SK-N-SH (cell line): ENCODE results near the gene ACOT12. TPM values are rescaled to one million over a fixed set of nuclear protein-coding genes. Genes with fewer than 3 reads are reported as not detected.

Source experiments
- CTCF ChIA-PET: fragments of 300-600, 350-600 bp; formaldehyde crosslinking; extraction: SDS; loops from one replicate; lab custom pipeline; 2021; lab: Yijun Ruan, JAX
- POLR2A ChIA-PET: fragments of 350-600 bp; sonication (Branson Sonifier 250); formaldehyde crosslinking; extraction: SDS; loops from one replicate; lab custom pipeline; 2020; ENCODE audit warnings: antibody characterized with exemption, inconsistent platforms; lab: Yijun Ruan, JAX
- DNase-seq: peaks from one replicate; pipeline ENCODE4 v3.0.0; 2012
- H2AFZ ChIP-seq: fragments of 200-600 bp; sonication (generic); 2 replicates; pipeline ENCODE4 v1.8.1; 2016; ENCODE audit warnings: antibody characterized with exemption, mild to moderate bottlenecking, low read depth
- H3F3A ChIP-seq: fragments of 200-600 bp; sonication (generic); replicated peaks from 2 replicates; pipeline ENCODE3; 2016; ENCODE audit warnings: antibody characterized with exemption, mild to moderate bottlenecking; ENCODE audit not compliant: insufficient read depth
- H3K27ac ChIP-seq, 2 experiments: fragments of 200-500 bp in 1 of 2; fragments of 200-600 bp in 1 of 2; sonication (Bioruptor generic) in 1 of 2; sonication (generic), shearing (Covaris generic) in 1 of 2; 2 replicates each; pipeline versions ENCODE4 v1.5.1 to v1.6.1; 2014 to 2016; ENCODE audit warnings: low read depth in 2 of 2, inconsistent platforms in 1 of 2, low read length in 1 of 2, mild to moderate bottlenecking in 1 of 2, mixed read lengths in 1 of 2
- H3K27me3 ChIP-seq: fragments of 200-600 bp; sonication (generic), shearing (Covaris generic); 2 replicates; pipeline ENCODE4 v1.6.1; 2016; ENCODE audit warnings: mixed run types; ENCODE audit not compliant: insufficient read depth
- H3K36me3 ChIP-seq, 2 experiments: fragments of 200-500 bp in 1 of 2; fragments of 200-600 bp in 1 of 2; sonication (Bioruptor generic) in 1 of 2; sonication (generic) in 1 of 2; replicated peaks in 1 of 2; 2 replicates each; pipeline versions ENCODE3 to v1.5.1; 2014 to 2016; ENCODE audit warnings: low read length in 1 of 2, mild to moderate bottlenecking in 1 of 2; ENCODE audit not compliant: insufficient read depth in 2 of 2, control insufficient read depth in 1 of 2
- H3K4me1 ChIP-seq, 2 experiments: fragments of 200-500 bp in 1 of 2; fragments of 200-600 bp in 1 of 2; sonication (Bioruptor generic) in 1 of 2; sonication (generic), shearing (Covaris generic) in 1 of 2; 2 replicates each; pipeline versions ENCODE4 v1.5.1 to v1.6.1; 2014 to 2016; ENCODE audit warnings: low read depth in 1 of 2, low read length in 1 of 2, mixed run types in 1 of 2; ENCODE audit not compliant: insufficient read depth in 2 of 2, control insufficient read depth in 1 of 2
- H3K4me2 ChIP-seq: fragments of 200-600 bp; sonication (generic), shearing (Covaris generic); 2 replicates; pipeline ENCODE4 v1.6.1; 2017; ENCODE audit warnings: mixed run types
- H3K4me3 ChIP-seq, 2 experiments: fragments of 200-500 bp in 1 of 2; fragments of 200-600 bp in 1 of 2; sonication (Bioruptor generic) in 1 of 2; sonication (generic), shearing (Covaris generic) in 1 of 2; 2 replicates each; pipeline versions ENCODE4 v1.5.1 to v1.8.1; 2014 to 2016; ENCODE audit warnings: low read depth in 2 of 2, inconsistent platforms in 1 of 2, low read length in 1 of 2, mild to moderate bottlenecking in 1 of 2, mixed read lengths in 1 of 2, moderate library complexity in 1 of 2
- H3K79me2 ChIP-seq: fragments of 200-600 bp; sonication (generic); 2 replicates; pipeline ENCODE4 v1.8.1; 2017; ENCODE audit warnings: mild to moderate bottlenecking; ENCODE audit not compliant: insufficient read depth
- H3K9ac ChIP-seq: fragments of 200-600 bp; sonication (generic); 2 replicates; pipeline ENCODE4 v1.6.1; 2017; ENCODE audit warnings: mixed run types
- H3K9me2 ChIP-seq: fragments of 200-600 bp; sonication (generic); 2 replicates; pipeline ENCODE4 v1.6.1; 2017; ENCODE audit warnings: mixed run types
- H3K9me3 ChIP-seq: fragments of 200-600 bp; sonication (generic); 2 replicates; pipeline ENCODE4 v1.6.1; 2017; ENCODE audit warnings: mixed run types, mild to moderate bottlenecking, moderate library complexity
- H4K20me1 ChIP-seq: fragments of 200-600 bp; sonication (generic); 2 replicates; pipeline ENCODE4 v1.6.1; 2017; ENCODE audit warnings: mild to moderate bottlenecking, mixed run types; ENCODE audit not compliant: insufficient read depth
- ELF1 ChIP-seq: IDR thresholded peaks from 2 replicates; pipeline ENCODE4 v1.4.0; 2012
- EP300 ChIP-seq, 2 experiments: IDR thresholded peaks; 2 replicates each; pipeline versions ENCODE4 v1.4.0 to v1.6.1; 2012; ENCODE audit warnings: borderline replicate concordance in 1 of 2, low read depth in 1 of 2, low read length in 1 of 2
- FOSL2 ChIP-seq: IDR thresholded peaks from 2 replicates; pipeline ENCODE4 v1.4.0; 2012; ENCODE audit warnings: low read depth, mild to moderate bottlenecking, moderate library complexity, borderline replicate concordance
- GABPA ChIP-seq: IDR thresholded peaks from 2 replicates; pipeline ENCODE4 v1.4.0; 2012; ENCODE audit warnings: low read depth, mild to moderate bottlenecking
- IRF3 ChIP-seq: fragments of 150-350 bp; IDR thresholded peaks from 2 replicates; pipeline ENCODE4 v1.6.1; 2016; ENCODE audit warnings: mild to moderate bottlenecking, low read depth, low read length
- MAX ChIP-seq: IDR thresholded peaks from 2 replicates; pipeline ENCODE4 v1.4.0; 2012; ENCODE audit warnings: low read depth
- PBX3 ChIP-seq: IDR thresholded peaks from 2 replicates; pipeline ENCODE4; 2012
- POLR2AphosphoS5 ChIP-seq: IDR thresholded peaks from 2 replicates; pipeline ENCODE4 v1.6.1; 2012; ENCODE audit warnings: low read depth, low read length
- REST ChIP-seq: IDR thresholded peaks from 2 replicates; pipeline ENCODE4 v1.6.1; 2012; ENCODE audit warnings: mild to moderate bottlenecking, low read depth, low read length, moderate library complexity
- TAF1 ChIP-seq: IDR thresholded peaks from 2 replicates; pipeline ENCODE4 v1.6.1; 2012; ENCODE audit warnings: low read depth, mild to moderate bottlenecking, low read length, moderate library complexity, borderline replicate concordance
- TCF12 ChIP-seq: IDR thresholded peaks from 2 replicates; pipeline ENCODE4 v1.4.0; 2012
- YY1 ChIP-seq: IDR thresholded peaks from 2 replicates; pipeline ENCODE4 v1.4.0; 2012; ENCODE audit warnings: low read depth, mild to moderate bottlenecking
- ZBTB33 ChIP-seq: IDR thresholded peaks from 2 replicates; pipeline ENCODE4 v1.4.0; 2012; ENCODE audit warnings: low read depth, borderline replicate concordance
- polyA plus RNA-seq, 3 experiments: library from polyadenylated mRNA; depleted of rRNA; stranded (reverse); fragments of >200 nt; gene quantifications; 2 replicates each; pipeline ENCODE4 v1.2.3, GENCODE V29; 2012

The ACOT12 gene
- polyA plus RNA-seq, 1 of the 3 experiments (the other 2 are of a cell fraction): 0.07 TPM

GRCh38 chr5:81350507-81350906, 43.4 kb downstream of the ACOT12 start:
- no peaks in the 10 kb centered on the region for H3K27me3 ChIP-seq
- H3K36me3 ChIP-seq: no peaks in the 10 kb centered on the region
- no peak for TF ChIP-seq PBX3
- no peak for TF ChIP-seq ELF1
- no peak for TF ChIP-seq FOSL2
- no peak for TF ChIP-seq MAX
- TF ChIP-seq IRF3: no peak
- no peak for TF ChIP-seq POLR2AphosphoS5
- TF ChIP-seq TAF1: no peak
- TF ChIP-seq EP300 (IDR thresholded peaks at IDR 0.05; ENCODE audit: borderline replicate concordance in 1 of 2, low read depth in 1 of 2, low read length in 1 of 2): no peak
- TF ChIP-seq TCF12: no peak
- no peak for TF ChIP-seq ZBTB33
- TF ChIP-seq YY1: no peak
- TF ChIP-seq GABPA: no peak
- no peak for TF ChIP-seq REST
- H3K4me3 ChIP-seq: no peak overlapping the region
- no peak for DNase-seq
- no peak overlapping the region for H3K4me2 ChIP-seq
- ChIA-PET CTCF (no interaction called here), POLR2A (no interaction called here)
- no peaks in the 10 kb centered on the region for H3K9me3 ChIP-seq
- no peak overlapping the region for H3K9ac ChIP-seq
- no peak overlapping the region for H2AFZ ChIP-seq
- no peaks in the 10 kb centered on the region for H3K9me2 ChIP-seq
- peaks cover 0 to 2% of the 10 kb centered on the region in 2 experiments; a peak in 1 of 4 replicates for H3K4me1 ChIP-seq
- no peaks in the 10 kb centered on the region for H3K79me2 ChIP-seq
- H3F3A ChIP-seq: no peaks in the 10 kb centered on the region
- no peak overlapping the region for H3K27ac ChIP-seq
- H4K20me1 ChIP-seq: no peaks in the 10 kb centered on the region
